IPS-15b (cell line): ENCODE measurements around the gene PIGM.

Experiments used
- H3K27me3 ChIP-seq: one replicate; pipeline ENCODE4 v1.6.1; 2013; ENCODE audit warnings: low read length; ENCODE audit not compliant: control insufficient read depth, insufficient read depth
- H3K36me3 ChIP-seq: one replicate; pipeline ENCODE4 v1.6.1; 2013; ENCODE audit warnings: low read length; ENCODE audit not compliant: control insufficient read depth, insufficient read depth
- H3K4me1 ChIP-seq: one replicate; pipeline ENCODE4 v1.6.1; 2013; ENCODE audit warnings: mild to moderate bottlenecking, low read length; ENCODE audit not compliant: control insufficient read depth, insufficient read depth
- H3K4me3 ChIP-seq: one replicate; pipeline ENCODE4 v1.5.1; 2013; ENCODE audit warnings: low read depth, low read length
- H3K9ac ChIP-seq: one replicate; pipeline ENCODE4 v1.6.1; 2013; ENCODE audit warnings: low read depth, mild to moderate bottlenecking, low read length
- H3K9me3 ChIP-seq: one replicate; pipeline ENCODE4 v1.6.1; 2013; ENCODE audit warnings: mild to moderate bottlenecking, low read length; ENCODE audit not compliant: control insufficient read depth, insufficient read depth

The PIGM gene

DNA sequence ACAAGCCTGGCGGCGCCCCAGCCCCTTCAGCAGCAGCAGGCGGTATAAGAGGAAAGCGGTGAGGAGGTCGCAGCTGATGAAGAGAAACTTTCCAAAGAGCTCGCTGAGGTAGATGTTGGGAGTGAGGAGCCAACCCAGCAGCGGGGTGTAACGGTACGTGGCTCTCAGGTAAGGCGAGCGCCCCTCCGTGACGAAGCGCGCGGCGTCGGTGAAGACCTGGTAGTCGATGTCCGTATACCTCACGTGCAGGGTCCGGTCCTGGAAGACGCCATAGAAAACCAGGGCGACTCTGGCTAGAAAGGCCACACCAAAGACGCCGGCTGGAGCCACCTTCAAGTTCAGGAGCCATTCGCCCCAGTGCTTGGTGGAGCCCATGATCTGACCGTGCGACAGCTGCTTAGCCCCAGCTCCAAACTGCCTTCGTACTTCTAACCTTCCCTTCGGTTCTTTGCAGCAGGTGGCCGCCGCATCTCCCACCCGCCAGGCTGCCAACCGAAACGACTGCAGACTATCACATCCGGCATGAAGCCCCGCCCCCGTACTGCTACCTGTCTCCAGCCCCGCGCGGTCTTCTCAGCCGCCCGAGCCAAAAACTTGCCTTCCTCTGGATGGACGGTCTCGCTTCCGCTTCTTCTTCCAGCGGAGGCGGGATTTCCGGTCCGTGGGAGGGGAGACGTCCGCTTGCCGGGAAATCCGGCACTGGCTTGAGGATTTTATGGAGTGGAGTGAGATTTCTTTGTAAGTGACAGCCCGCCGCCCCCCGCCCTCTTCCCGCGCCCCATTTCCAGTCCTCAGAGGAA is at the start of gene PIGM:
PIGM (minus strand) TSS at position 626 of the 800 bp plus-strand sequence; CDS start at position 375, 251 bp downstream.
- H3K36me3 ChIP-seq: no peaks in the 10 kb centered on the region
- no peaks in the 10 kb centered on the region for H3K9me3 ChIP-seq
- peak within 1 kb of the TSS; percentile 97 for H3K4me3 ChIP-seq
- H3K27me3 ChIP-seq: peaks cover 20% of the 10 kb centered on the region
- peak within 1 kb of the TSS; percentile 56 for H3K9ac ChIP-seq
- H3K4me1 ChIP-seq: no peaks in the 10 kb centered on the region

DNA sequence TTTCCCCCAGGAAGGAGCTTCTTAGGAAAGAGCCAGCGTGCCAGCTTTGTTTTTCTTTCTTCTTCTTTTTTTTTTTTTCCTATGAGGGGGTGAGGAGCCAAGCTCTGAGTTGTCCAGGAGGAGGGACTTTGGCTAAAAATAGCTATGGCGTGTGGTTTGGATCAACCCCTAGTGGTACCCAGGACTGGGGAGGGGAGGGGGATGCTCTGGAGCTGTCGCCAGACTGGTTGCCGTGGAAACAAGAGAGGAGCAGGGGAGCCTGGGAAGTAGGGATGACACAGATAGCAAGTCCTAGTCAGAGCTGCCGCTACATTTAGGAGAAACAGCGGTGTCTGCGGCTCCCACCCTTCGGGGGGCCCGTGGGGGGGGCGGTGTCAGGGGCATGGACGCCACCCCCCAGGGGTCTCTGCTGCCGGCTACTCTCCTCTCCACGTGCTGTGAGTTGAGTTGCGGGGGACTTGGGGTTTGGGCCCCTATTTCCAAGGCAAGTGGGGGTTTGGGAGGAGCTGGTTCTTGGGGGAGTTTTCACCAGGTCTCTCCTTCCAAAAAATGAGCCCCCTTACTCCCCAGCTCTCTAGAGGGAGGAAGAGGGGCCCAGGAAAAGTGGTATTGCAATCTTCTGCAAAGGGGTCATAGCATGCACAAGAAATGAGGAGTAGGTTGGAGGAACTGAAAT is 49.6 kb upstream of the PIGM start, which contains the start of gene KCNJ9:
KCNJ9 (plus strand) TSS at position 278 of the 676 bp plus-strand sequence. CDS start 2,493 bp downstream, outside the sequence.
- Histone ChIP-seq H3K4me3 (no peak within 1 kb of the TSS), H3K36me3 (no peaks in the 10 kb centered on the region), H3K9ac (no peak within 1 kb of the TSS), H3K9me3 (no peaks in the 10 kb centered on the region), H3K4me1 (no peaks in the 10 kb centered on the region), H3K27me3 (peaks cover 56% of the 10 kb centered on the region)

DNA sequence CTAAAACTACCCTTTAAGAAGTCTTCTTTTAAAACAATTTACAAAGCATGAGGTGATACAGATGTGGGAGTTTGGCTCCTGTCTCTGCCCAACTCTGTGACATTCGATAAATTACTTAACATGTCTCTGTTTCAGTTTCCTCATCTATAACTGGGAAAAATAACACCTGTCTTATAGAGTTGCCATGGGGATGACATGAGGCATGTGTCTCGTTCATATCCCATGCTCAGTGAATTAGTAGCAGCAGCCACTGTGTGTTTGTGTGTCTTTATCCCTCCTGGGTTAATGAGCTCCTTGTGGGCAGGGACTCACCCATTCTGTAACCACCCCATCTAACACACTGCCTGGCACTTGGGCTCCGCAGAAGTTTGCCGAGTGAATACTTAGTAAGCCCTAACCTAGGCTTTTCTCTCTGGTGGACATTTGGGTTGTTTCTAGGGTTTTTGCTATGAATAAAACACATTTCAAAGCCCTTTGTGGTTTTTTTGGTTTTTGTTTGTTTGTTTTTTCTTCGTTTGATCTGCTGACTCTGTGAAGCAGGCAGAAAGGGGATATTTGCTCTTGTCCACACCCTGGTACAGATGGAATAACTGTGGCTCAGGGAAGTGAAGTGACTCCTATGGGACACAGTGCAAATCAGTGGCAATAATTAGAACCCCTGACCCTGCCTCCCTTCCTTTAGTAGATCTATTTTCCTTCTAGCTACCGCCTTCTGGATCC is 48.8 kb upstream of the PIGM start:
- H3K4me3 ChIP-seq: no peak overlapping the region
- peaks cover 56% of the 10 kb centered on the region for H3K27me3 ChIP-seq
- H3K36me3 ChIP-seq: no peaks in the 10 kb centered on the region
- H3K4me1 ChIP-seq: no peaks in the 10 kb centered on the region
- no peaks in the 10 kb centered on the region for H3K9me3 ChIP-seq
- no peak overlapping the region for H3K9ac ChIP-seq

DNA sequence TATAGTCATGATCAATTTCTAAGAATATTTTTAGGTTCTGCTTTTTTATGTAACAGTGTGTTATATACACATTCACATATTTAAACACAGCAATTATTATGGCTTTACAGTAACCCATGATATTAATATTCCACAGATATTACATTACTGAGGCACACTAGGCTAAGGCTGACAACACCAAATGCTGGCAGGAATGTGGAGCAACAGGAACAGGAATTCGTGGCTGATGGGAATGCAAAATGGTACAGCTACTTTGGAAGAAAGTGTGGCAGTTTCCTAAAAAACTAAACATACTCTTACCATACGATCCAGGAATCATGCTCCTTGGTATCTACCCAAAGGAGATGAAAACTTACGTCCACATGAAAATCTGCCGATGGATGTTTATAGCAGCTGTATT is 47.7 kb upstream of the PIGM start:
- no peaks in the 10 kb centered on the region for H3K36me3 ChIP-seq
- no peaks in the 10 kb centered on the region for H3K9me3 ChIP-seq
- H3K4me1 ChIP-seq: no peaks in the 10 kb centered on the region
- H3K4me3 ChIP-seq: no peak overlapping the region
- no peak overlapping the region for H3K9ac ChIP-seq
- H3K27me3 ChIP-seq: peaks cover 52% of the 10 kb centered on the region

DNA sequence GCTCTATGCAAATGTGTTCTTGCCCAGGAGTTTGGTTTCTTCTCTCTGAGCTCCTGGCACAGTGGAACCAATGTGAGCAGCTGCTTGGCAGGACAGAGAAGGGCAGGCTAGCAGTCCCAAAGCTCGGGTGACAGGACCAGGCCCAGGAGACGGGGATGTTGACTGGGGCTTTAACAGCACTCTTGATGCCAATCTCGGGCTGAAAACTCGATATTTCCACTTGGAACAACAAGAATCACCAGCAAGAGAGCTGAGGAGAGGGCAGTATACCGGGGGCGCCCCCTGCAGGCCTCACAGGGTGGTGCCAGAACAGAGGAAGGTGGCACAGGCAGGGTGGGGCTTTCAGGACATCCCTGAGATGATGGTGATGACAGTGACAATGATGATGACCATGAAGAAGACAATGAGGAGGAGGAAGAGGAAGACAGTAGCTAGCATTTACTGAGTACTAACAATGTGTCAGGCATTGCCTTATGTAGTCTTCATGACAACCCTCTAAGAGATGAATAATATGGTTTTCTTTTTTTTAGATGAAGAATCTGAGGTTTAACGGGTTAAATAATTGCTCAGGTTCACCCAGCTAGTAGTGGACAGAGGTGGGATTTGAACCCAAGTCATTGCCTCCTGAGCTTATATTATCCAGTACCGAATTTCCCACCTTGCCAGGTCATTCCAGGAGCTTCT is 46.9 kb upstream of the PIGM start:
- Histone ChIP-seq H3K36me3 (no peaks in the 10 kb centered on the region), H3K4me3 (no peak overlapping the region), H3K4me1 (no peaks in the 10 kb centered on the region), H3K9ac (no peak overlapping the region), H3K9me3 (no peaks in the 10 kb centered on the region), H3K27me3 (peaks cover 48% of the 10 kb centered on the region)

DNA sequence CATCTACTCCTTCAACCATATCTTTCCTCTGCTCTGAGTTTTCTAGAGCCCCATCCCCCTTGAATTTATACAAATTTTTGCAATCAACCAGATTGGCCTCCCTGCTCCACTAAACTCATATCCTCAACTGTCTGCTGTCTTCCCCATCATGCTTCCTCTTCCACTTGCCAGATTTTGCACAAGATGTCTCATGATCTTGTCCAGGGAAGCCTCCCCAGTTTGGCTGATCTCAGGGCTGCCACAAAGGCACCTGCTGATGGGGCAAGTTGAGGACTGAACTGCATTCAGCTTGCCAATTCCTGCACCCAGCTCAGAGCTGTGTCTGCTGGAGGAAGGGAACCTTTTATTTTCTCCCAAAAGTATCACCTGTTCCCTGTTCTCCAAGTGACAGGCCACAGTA is 45.7 kb upstream of the PIGM start:
- H3K27me3 ChIP-seq: peaks cover 43% of the 10 kb centered on the region
- H3K4me3 ChIP-seq: no peak overlapping the region
- no peaks in the 10 kb centered on the region for H3K9me3 ChIP-seq
- no peaks in the 10 kb centered on the region for H3K36me3 ChIP-seq
- H3K4me1 ChIP-seq: no peaks in the 10 kb centered on the region
- H3K9ac ChIP-seq: no peak overlapping the region

DNA sequence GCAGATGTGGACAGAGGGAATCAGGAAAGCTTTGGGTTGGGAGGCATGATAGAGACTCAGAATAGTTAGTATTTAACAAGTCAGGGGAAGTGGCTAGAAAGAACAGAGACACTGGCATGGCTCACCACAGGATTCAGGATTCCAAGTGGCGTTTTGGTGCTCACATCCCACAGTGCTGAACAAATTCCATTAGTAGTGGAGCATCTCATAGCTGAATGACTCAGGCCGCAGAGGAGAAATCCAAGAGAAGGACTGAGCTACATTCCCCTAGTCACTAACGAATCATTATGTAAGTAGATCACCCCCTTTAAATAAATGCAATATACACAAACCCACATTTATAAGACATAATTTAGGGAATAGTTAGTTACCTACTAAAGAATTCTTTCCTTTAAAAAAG is 44.5 kb upstream of the PIGM start:
- no peaks in the 10 kb centered on the region for H3K36me3 ChIP-seq
- no peak overlapping the region for H3K4me3 ChIP-seq
- no peaks in the 10 kb centered on the region for H3K9me3 ChIP-seq
- peaks cover 42% of the 10 kb centered on the region for H3K27me3 ChIP-seq
- no peak overlapping the region for H3K9ac ChIP-seq
- H3K4me1 ChIP-seq: no peaks in the 10 kb centered on the region

DNA sequence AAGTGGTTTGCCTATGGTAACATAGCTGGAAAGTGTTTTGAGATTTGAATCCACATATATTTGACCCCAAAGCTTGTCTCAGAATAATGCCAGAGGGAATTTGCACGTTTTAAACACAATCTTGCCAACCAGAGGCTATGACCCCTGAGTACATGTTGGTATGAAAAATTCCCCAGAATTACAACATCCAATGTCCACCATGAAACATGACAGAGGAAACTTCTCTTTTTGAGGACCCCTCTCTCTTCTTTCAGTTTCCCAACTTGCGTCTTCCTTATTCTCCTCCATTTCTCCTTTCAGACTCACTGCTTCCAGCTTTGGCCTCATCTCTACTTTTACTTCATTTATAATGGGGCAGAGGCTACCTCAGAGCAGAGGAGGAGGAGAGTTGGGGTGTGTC is 44.0 kb upstream of the PIGM start:
- Histone ChIP-seq H3K27me3 (peaks cover 42% of the 10 kb centered on the region), H3K9me3 (no peaks in the 10 kb centered on the region), H3K4me1 (no peaks in the 10 kb centered on the region), H3K36me3 (no peaks in the 10 kb centered on the region), H3K9ac (no peak overlapping the region), H3K4me3 (no peak overlapping the region)

DNA sequence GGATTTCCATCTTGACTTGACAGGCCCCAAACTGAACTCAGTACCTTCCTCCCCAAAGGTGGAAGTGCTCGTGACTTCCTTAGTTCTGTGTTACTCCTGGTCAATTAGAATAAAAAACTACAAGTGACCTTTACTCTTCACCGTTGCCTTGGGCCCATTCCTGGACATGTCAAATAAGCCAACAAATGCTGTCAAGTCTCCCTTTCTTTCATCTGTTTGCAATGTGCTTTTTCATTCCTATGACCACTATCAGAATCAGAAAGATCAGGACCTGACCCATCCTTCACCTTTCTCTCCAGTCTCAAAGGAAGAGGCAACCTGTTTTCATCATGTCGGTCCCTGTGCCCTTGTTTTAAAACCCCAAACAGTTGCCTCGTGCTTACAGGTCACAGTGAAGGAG is 43.1 kb upstream of the PIGM start:
- no peak overlapping the region for H3K9ac ChIP-seq
- H3K4me1 ChIP-seq: no peaks in the 10 kb centered on the region
- H3K4me3 ChIP-seq: no peak overlapping the region
- H3K9me3 ChIP-seq: no peaks in the 10 kb centered on the region
- H3K36me3 ChIP-seq: no peaks in the 10 kb centered on the region
- H3K27me3 ChIP-seq: peaks cover 33% of the 10 kb centered on the region

DNA sequence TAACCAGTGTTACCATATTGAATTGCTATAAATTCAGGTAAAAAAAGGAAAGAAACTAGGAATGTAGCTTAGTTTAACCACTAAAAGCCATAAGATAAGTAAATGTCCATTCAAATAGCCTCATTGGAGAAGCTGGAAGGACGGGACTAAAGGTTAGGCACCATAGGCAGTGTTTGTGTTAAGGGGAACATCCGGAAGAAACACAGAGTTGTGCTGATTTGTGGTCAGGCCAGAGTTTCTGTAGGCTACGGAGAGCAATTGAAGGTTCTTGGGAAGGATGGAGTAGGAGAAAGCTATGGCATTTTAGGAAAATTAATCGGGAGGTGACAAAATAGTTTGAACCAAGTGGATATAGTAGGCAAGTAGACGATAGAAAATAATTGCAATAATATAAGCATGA is 39.5 kb upstream of the PIGM start:
- no peak overlapping the region for H3K4me3 ChIP-seq

More for the DNA sequence above, 39.5 kb upstream of the PIGM start:
- Histone ChIP-seq H3K36me3 (no peaks in the 10 kb centered on the region), H3K27me3 (peaks cover 52% of the 10 kb centered on the region), H3K9me3 (no peaks in the 10 kb centered on the region), H3K4me1 (no peaks in the 10 kb centered on the region), H3K9ac (no peak overlapping the region)
